SW 1271 (cell line): ENCODE data around the gene HMCN1.
"Not testable (repeated sequence)": the region's sequence is repeated elsewhere in the genome, so short reads cannot be mapped to it uniquely, and the experiment has no call there.

Source experiments
- DNase-seq, 2 experiments: peaks; one replicate each; lab custom pipeline; 2025; lab: John Stamatoyannopoulos, UW

Gene HMCN1

GRCh38 chr1:186152620-186153239 lies 418.5 kb downstream of the HMCN1 start:
- DNase-seq, result peak in 1 of 2 experiments; percentile 19

- no peak for DNase-seq
Observed at GRCh38 chr1:186154651-186155050, 420.5 kb downstream of the HMCN1 start.

GRCh38 chr1:186155594-186155993 lies 421.4 kb downstream of the HMCN1 start:
- DNase-seq, result peak in 1 of 2 experiments; percentile 34

- not testable (repeated sequence) for DNase-seq
Observed at GRCh38 chr1:186162895-186163294, 428.7 kb downstream of the HMCN1 start.

- DNase-seq, result no peak
Observed at GRCh38 chr1:186164773-186165172, 430.6 kb downstream of the HMCN1 start.

GRCh38 chr1:186165303-186165702 lies 431.1 kb downstream of the HMCN1 start:
- no peak for DNase-seq

GRCh38 chr1:186167096-186167668 lies 433.0 kb downstream of the HMCN1 start:
- no peak for DNase-seq

- no peak for DNase-seq
Observed at GRCh38 chr1:186175588-186175987, 441.4 kb downstream of the HMCN1 start.

GRCh38 chr1:186178426-186179043 lies 444.3 kb downstream of the HMCN1 start:
- no peak for DNase-seq

- no peak for DNase-seq
Observed at GRCh38 chr1:186179231-186179630, 445.0 kb downstream of the HMCN1 start.

GRCh38 chr1:186183219-186183618 lies 449.0 kb downstream of the HMCN1 start:
- DNase-seq, result peak in 1 of 2 experiments; percentile 13

GRCh38 chr1:186183970-186184628 lies 449.9 kb downstream of the HMCN1 start:
- no peak for DNase-seq

GRCh38 chr1:186186251-186186650 lies 452.1 kb downstream of the HMCN1 start:
- not testable (repeated sequence) for DNase-seq

- DNase-seq, result no peak
Observed at GRCh38 chr1:186187601-186188000, 453.4 kb downstream of the HMCN1 start.

- DNase-seq, result peak; percentile 28 to 57
Observed at GRCh38 chr1:186188004-186188539, 453.9 kb downstream of the HMCN1 start.

GRCh38 chr1:186188736-186189135 lies 454.5 kb downstream of the HMCN1 start:
- no peak for DNase-seq

- no peak for DNase-seq
Observed at GRCh38 chr1:186189156-186189555, 455.0 kb downstream of the HMCN1 start.

GRCh38 chr1:186191511-186191910 lies 457.3 kb downstream of the HMCN1 start:
- DNase-seq, result no peak

- DNase-seq, result no peak
Observed at GRCh38 chr1:186193224-186193623, 459.0 kb downstream of the HMCN1 start.

- DNase-seq, result no peak
Observed at GRCh38 chr1:186194107-186194756, 460.0 kb downstream of the HMCN1 start.

- DNase-seq, result no peak
Observed at GRCh38 chr1:186195377-186195931, 461.3 kb downstream of the HMCN1 start.

GRCh38 chr1:186202271-186202764 lies 468.1 kb downstream of the HMCN1 start:
- DNase-seq, result no peak
